Endothelial cell of umbilical vein (primary cell): ENCODE results near the gene P2RY2. TPM values are rescaled to one million over a fixed set of nuclear protein-coding genes. Genes with fewer than 3 reads are reported as not detected.

Experiments
- BruUV-seq: library from RNA; stranded (reverse); fragments of 400-500 nt; replicated peaks from 2 replicates; lab custom pipeline; 2021; lab: Mats Ljungman, UMichigan
- CTCF ChIA-PET: fragments of 300-600, 350-600 bp; sonication (Branson Sonifier 250); formaldehyde crosslinking; loops from one replicate; lab custom pipeline; 2021; ENCODE audit warnings: antibody characterized with exemption, inconsistent platforms; lab: Charles Lee
- POLR2A ChIA-PET: fragments of 300-600, 350-600 bp; sonication (Branson Sonifier 250); formaldehyde crosslinking; loops from one replicate; lab custom pipeline; 2021; ENCODE audit warnings: antibody characterized with exemption, inconsistent platforms; lab: Charles Lee
- DNase-seq: peaks from one replicate; pipeline ENCODE4 v3.0.0-alpha.2; 2011; ENCODE audit warnings: low read depth, low spot score
- FAIRE-seq: peaks from 2 replicates; lab custom pipeline; 2011; peaks lifted over from hg19 to GRCh38; lab: Jason Lieb, UNC
- H2AFZ ChIP-seq: 2 replicates; pipeline ENCODE4 v1.6.0; 2012; ENCODE audit warnings: low read depth, low read length, control low read depth, inconsistent platforms
- H3K27ac ChIP-seq: 2 replicates; pipeline ENCODE4 v1.5.1; 2011; ENCODE audit warnings: low read depth, mild to moderate bottlenecking, control low read depth, low read length, moderate library complexity; ENCODE audit not compliant: insufficient read depth
- H3K27me3 ChIP-seq, 2 experiments: 2 replicates each; pipeline versions ENCODE4 v1.6.0 to v1.6.1; 2011; ENCODE audit warnings: low read length in 2 of 2, mixed read lengths in 1 of 2; ENCODE audit not compliant: control insufficient read depth in 2 of 2, insufficient read depth in 2 of 2
- H3K36me3 ChIP-seq, 2 experiments: 2 replicates in 1 of 2; 3 replicates in 1 of 2; pipeline ENCODE4 v1.5.1; 2011; ENCODE audit warnings: low read length in 2 of 2, mild to moderate bottlenecking in 1 of 2, moderate library complexity in 1 of 2; ENCODE audit not compliant: control insufficient read depth in 2 of 2, insufficient read depth in 2 of 2; ENCODE audit errors: extremely low read depth in 1 of 2
- H3K4me1 ChIP-seq: 3 replicates; pipeline ENCODE4 v1.5.1; 2011; ENCODE audit warnings: mild to moderate bottlenecking, low read length; ENCODE audit not compliant: control insufficient read depth, insufficient read depth; ENCODE audit errors: extremely low read depth
- H3K4me2 ChIP-seq: 2 replicates; pipeline ENCODE4 v1.6.1; 2011; ENCODE audit warnings: low read length, control low read depth, mixed read lengths; ENCODE audit not compliant: insufficient read depth
- H3K4me3 ChIP-seq, 3 experiments: fragments of 200-600 bp in 1 of 3; sonication (generic), shearing (Covaris generic) in 1 of 3; replicated peaks in 1 of 3; 2 replicates each; pipeline ENCODE4 v1.5.1; 2011 to 2016; ENCODE audit warnings: control low read depth in 3 of 3, low read length in 3 of 3, mild to moderate bottlenecking in 2 of 3, inconsistent platforms in 1 of 3, low read depth in 1 of 3, moderate library complexity in 1 of 3; ENCODE audit not compliant: insufficient read depth in 1 of 3
- H3K79me2 ChIP-seq: 2 replicates; pipeline ENCODE4 v1.6.0; 2012; ENCODE audit warnings: low read length, inconsistent platforms; ENCODE audit not compliant: control insufficient read depth, insufficient read depth
- H3K9ac ChIP-seq: replicated peaks from 2 replicates; pipeline ENCODE3; 2011; ENCODE audit warnings: low read length, control low read depth; ENCODE audit not compliant: insufficient read depth; ENCODE audit errors: extremely low read depth
- H3K9me1 ChIP-seq: replicated peaks from 3 replicates; pipeline ENCODE4 v1.6.0; 2011; ENCODE audit warnings: mild to moderate bottlenecking, low read length; ENCODE audit not compliant: control insufficient read depth, insufficient read depth; ENCODE audit errors: extremely low read depth
- H3K9me3 ChIP-seq: replicated peaks from 2 replicates; pipeline ENCODE4 v1.5.1; 2012; ENCODE audit warnings: low read length, inconsistent platforms; ENCODE audit not compliant: control insufficient read depth, insufficient read depth
- H4K20me1 ChIP-seq: replicated peaks from 2 replicates; pipeline ENCODE3; 2011; ENCODE audit warnings: mild to moderate bottlenecking, low read length; ENCODE audit not compliant: control insufficient read depth, insufficient read depth; ENCODE audit errors: extremely low read depth
- CTCF ChIP-seq, 2 donors: IDR thresholded peaks; 1 replicate in 1 of 2; 2 replicates in 1 of 2; pipeline ENCODE4 v1.5.1; 2011; ENCODE audit warnings: low read length in 2 of 2, mild to moderate bottlenecking in 2 of 2, moderate library complexity in 2 of 2, control low read depth in 1 of 2, inconsistent platforms in 1 of 2, low read depth in 1 of 2; ENCODE audit not compliant: insufficient read depth in 1 of 2; ENCODE audit errors: extremely low read depth in 1 of 2
- EZH2 ChIP-seq: IDR thresholded peaks from 2 replicates; pipeline ENCODE4 v1.6.1; 2012; ENCODE audit warnings: borderline replicate concordance, low read depth, mild to moderate bottlenecking, moderate library complexity, low read length, inconsistent platforms; ENCODE audit not compliant: severe bottlenecking
- GATA2 ChIP-seq: IDR thresholded peaks from 2 replicates; pipeline ENCODE4 v1.7.0; 2011; ENCODE audit warnings: low read depth, mild to moderate bottlenecking, moderate library complexity, mixed read lengths, low read length; ENCODE audit not compliant: insufficient read length, insufficient read depth
- JUN ChIP-seq: IDR thresholded peaks from 2 replicates; pipeline ENCODE4 v1.6.1; 2011; ENCODE audit warnings: borderline replicate concordance, low read depth; ENCODE audit not compliant: insufficient read length, insufficient read depth
- MYC ChIP-seq: IDR thresholded peaks from one replicate; pipeline ENCODE4 v1.6.1; 2011; ENCODE audit warnings: mild to moderate bottlenecking, low read depth, low read length
- POLR2A ChIP-seq: IDR thresholded peaks from 2 replicates; pipeline ENCODE4 v1.6.1; 2012; ENCODE audit warnings: low read depth, mild to moderate bottlenecking, control low read depth, low read length
- dilution Hi-C: fragments of 300-500 bp; cut with MboI; formaldehyde crosslinking; loops from one replicate; pipeline ENCODE4 v1.15.0; 2019; ENCODE audit warnings: low sequenced_read_pairs; ENCODE audit not compliant: extremely low pct_ligation_motif_present
- intact Hi-C: fragments of 100-400 bp; cut with micrococcal nuclease; formaldehyde crosslinking; loops from one replicate; pipeline ENCODE4 v1.10.0; 2022
- polyA plus RNA-seq, 4 experiments: library from polyadenylated mRNA; depleted of rRNA in 3 of 4; stranded (reverse) in 3 of 4; unstranded in 1 of 4; fragments of >200 nt; gene quantifications; 2 replicates each; pipeline versions ENCODE4 v1.2.1 to v1.2.3, GENCODE V29; 2011 to 2012; ENCODE audit warnings: missing spikeins in 1 of 4
- total RNA-seq: library from RNA; stranded (reverse); gene quantifications from 2 replicates; pipeline ENCODE4 v1.2.3, GENCODE V29; 2021
- TF ChIP-seq, protein P1 (sequence below): IDR thresholded peaks from 2 replicates; pipeline ENCODE4 v1.6.1; 2011; ENCODE audit not compliant: insufficient read depth, insufficient read length

Gene P2RY2
- total and polyA plus RNA-seq, 2 donors (not counting 3 experiments of a cell fraction or from before 2014, with no cell fraction given), result 4.8 to 5.6 TPM

DNA sequence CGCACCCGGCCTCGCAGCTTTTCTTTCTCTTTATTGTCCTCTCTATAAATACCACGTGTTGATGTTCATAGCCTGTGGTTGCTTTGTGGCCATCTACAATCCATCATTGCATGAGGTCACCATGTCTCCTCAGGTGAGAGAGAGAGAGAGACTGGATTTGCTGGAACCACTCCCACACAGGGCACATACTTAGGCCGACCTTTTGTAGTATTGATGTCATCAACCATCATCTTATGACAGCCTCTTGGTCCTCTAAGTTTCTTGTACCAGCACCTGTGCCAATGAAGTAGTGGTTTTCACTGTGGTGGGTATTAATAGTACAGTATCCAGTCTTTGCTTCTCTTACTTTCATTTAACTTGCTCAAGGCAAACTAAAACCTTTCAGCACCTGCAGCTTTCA lies 31.2 kb downstream of the P2RY2 start:
- no peak overlapping the region for H3K9ac ChIP-seq
- FAIRE-seq, result no peak
- POLR2A ChIA-PET, result no interaction called here
- no peak overlapping the region for H3K27ac ChIP-seq
- TF ChIP-seq MYC (no peak), EZH2 (no peak), POLR2A (no peak), GATA2 (no peak), JUN (no peak), CTCF (IDR thresholded peaks at IDR 0.05; ENCODE audit: extremely low read depth in 1 of 2, insufficient read depth in 1 of 2, low read depth in 1 of 2, low read length in 2 of 2) (no peak)
- TF ChIP-seq, protein P1, sequence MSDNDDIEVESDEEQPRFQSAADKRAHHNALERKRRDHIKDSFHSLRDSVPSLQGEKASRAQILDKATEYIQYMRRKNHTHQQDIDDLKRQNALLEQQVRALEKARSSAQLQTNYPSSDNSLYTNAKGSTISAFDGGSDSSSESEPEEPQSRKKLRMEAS, result no peak
- H3K9me3 ChIP-seq, result no peaks in the 10 kb centered on the region
- H4K20me1 ChIP-seq, result no peaks in the 10 kb centered on the region
- dilution Hi-C loops, result no loop called here
- no peaks in the 10 kb centered on the region for H3K79me2 ChIP-seq
- H3K27me3 ChIP-seq, result no peaks in the 10 kb centered on the region
- intact Hi-C loops, result no loop called here
- H3K36me3 ChIP-seq, result no peaks in the 10 kb centered on the region
- no peaks in the 10 kb centered on the region for H3K4me1 ChIP-seq
- H2AFZ ChIP-seq, result no peak overlapping the region
- DNase-seq, result no peak
- H3K4me2 ChIP-seq, result no peak overlapping the region
- no peak overlapping the region for H3K4me3 ChIP-seq
- BruUV-seq, result no TSS peak
- CTCF ChIA-PET, result interaction anchor here (1.0 to 1.3 kb wide), 2 partner anchors 40 to 64 kb away, joined by 3 to 4 read pairs; no protein-coding TSS in a partner anchor
- no peaks in the 10 kb centered on the region for H3K9me1 ChIP-seq
